Measurements from ENCODE around the gene ZCCHC9. TPM values are rescaled to one million over a fixed set of nuclear protein-coding genes. Genes with fewer than 3 reads are reported as not detected.
"Not testable (repeated sequence)": the region's sequence is repeated elsewhere in the genome, so short reads cannot be mapped to it uniquely, and the experiment has no call there.

Gene ZCCHC9, protein sequence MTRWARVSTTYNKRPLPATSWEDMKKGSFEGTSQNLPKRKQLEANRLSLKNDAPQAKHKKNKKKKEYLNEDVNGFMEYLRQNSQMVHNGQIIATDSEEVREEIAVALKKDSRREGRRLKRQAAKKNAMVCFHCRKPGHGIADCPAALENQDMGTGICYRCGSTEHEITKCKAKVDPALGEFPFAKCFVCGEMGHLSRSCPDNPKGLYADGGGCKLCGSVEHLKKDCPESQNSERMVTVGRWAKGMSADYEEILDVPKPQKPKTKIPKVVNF
- total RNA-seq (2014; rRNA removed; shearing (Covaris generic)): 34.1 and 39.6 TPM in 2 replicates

DNA sequence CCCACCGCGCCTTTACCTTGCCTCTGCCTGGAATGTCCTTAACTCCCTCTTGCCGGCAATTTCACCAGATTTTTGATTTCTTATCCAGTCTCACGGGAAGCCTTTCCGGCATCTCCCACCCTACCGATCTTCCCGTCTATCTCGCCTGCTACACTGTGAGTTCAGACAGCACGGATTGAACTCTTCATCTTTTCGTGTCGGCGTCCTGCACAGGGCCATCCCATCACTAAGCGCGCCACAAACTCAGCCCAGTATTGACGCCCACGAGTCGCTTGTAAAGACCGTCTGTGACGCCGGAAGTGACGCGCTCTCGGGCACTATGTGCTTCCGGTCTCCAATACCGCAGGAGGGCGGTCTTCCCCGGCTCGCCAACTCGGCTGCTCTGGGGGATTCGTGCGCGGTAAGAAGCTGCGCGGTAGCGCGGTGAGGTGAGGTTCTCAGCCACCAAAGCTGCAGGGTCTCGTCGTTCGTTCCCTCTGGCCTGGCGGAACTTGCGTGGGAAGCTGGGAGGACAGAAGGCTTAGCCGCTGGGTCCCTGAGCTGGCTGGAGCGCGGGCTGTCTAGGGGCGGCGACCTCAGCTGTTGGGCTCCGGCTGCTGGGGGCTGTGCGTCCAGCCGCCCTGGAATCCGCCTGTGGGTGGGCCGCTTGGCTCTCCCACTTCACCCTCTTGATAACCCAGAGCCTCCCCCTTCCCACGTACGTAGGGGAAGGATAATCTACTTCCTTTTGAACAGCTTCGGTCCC is at the start of gene ZCCHC9:
Gene ZCCHC9, plus strand, starts transcription at position 317 of the 745 bp plus-strand sequence. CDS start 3,171 bp downstream, outside the sequence.
- DNase-seq (ENCODE audit: low read depth): peak; percentile 92

DNA sequence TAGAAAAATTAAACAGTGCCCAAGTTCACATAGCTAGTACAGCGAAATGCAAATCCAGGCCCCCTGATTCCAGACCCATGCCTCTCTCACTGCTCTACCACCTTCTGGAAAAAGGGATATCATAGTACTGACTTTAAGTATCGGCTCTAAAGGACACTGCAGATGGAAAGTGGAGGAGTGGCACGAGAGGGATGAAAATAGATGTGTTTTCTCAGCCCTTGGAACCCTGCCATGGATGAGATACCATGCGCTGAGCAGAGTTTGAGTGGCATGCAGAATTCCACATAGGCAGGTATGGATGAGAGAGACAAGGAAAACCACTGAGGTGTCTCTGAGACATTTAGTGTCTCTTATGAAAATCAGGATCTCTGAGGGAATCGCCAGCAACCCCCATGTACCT is 49.5 kb upstream of the ZCCHC9 start:
- no peak for DNase-seq (ENCODE audit: low read depth)

DNA sequence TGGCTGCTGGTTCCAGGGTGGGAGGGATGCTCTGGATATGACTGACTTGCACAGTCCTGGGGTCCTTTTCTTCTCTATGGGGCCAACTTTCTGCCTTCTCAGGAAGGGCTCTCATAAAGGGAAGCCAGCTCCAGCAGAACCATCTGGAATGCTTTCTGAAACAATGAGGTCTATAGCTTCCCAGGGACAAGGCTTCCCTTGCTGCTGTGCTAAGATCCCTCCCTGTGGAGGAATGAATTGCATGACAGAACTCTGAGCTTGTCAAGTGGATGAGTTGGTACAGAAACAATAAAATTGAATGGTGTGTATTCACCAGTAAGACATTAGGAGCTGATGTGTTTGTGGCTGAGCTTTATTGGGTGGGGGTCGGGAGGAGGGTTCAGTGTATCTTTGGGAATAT is 48.5 kb upstream of the ZCCHC9 start:
- no peak for DNase-seq (ENCODE audit: low read depth)

DNA sequence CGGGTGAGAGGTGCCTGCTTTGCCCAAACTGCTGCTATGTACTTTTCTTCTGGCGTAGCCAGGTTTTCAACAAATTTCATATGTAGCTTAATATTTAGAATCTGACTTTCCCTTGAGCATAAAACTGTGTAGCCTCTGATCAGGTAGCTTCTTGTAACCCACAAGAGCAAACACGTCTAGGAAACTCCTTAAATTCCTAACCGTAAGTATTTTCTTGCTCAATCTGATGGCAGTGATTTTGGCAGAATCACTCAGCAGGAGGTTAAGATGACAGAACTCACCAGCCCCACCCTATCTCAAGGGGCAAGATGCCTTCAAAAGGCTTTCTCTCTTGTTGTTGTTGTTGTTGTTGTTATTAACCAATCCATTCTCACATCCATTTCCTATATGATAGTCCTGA is 47.5 kb upstream of the ZCCHC9 start:
- no peak for DNase-seq (ENCODE audit: low read depth)

DNA sequence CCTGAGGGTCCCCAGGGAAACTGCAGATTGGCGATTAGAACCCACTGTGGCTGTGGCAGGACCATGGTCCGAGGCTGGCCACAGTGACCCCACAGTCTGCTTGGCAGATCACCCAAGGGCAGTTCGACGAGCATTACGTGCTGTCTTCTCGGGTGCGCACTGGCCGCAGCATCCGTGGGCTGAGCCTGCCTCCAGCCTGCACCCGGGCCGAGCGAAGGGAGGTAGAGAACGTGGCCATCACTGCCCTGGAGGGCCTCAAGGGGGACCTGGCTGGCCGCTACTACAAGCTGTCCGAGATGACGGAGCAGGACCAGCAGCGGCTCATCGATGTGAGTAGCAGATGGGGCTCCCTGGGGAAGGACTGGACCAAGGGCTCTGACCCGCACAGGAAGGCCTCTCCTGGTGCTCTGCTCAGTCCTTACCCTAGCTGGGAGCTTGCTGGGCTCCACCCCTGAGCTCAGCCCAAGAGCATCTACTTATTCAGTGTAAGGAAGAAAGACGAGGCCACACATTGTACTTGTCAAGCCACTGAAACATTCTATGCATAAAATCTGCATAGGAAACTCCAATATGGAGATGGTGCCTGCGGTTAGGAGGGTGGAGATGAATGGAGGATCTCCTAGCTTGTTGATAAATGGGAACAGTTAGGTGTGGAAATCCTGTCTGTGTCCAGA is 46.4 kb upstream of the ZCCHC9 start:
- no peak for DNase-seq (ENCODE audit: low read depth)

DNA sequence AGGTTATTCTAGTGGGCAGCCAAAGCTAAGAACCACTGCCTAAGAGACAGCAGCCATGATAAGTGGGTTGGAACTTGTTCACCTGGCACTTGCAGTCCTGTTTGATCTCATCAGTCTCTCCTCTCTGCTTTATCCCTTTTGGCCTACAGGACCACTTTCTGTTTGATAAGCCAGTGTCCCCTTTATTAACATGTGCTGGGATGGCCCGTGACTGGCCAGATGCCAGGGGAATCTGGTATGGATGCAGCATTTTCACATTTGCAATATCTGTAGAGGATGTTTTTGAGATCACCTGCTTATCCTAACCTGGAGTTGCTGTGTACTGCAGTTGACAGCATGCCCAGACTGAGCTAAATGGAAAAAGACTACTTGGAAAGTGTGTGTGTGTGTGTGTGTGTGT is 44.6 kb upstream of the ZCCHC9 start:
- DNase-seq (ENCODE audit: low read depth): no peak

DNA sequence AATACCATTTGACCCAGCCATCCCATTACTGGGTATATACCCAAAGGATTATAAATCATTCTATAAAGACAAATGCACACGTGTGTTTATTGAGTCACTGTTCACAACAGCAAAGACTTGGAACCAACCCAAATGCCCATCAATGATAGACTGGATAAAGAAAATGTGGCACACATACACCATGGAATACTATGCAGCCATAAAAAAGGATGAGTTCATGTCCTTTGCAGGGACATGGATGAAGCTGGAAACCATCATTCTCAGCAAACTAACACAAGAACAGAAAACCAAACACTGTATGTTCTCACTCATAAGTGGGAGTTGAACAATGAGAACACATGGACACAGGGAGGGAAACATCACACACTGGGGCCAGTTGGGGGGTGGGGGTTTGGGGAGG is 38.6 kb upstream of the ZCCHC9 start:
- DNase-seq (ENCODE audit: low read depth): not testable (repeated sequence)

DNA sequence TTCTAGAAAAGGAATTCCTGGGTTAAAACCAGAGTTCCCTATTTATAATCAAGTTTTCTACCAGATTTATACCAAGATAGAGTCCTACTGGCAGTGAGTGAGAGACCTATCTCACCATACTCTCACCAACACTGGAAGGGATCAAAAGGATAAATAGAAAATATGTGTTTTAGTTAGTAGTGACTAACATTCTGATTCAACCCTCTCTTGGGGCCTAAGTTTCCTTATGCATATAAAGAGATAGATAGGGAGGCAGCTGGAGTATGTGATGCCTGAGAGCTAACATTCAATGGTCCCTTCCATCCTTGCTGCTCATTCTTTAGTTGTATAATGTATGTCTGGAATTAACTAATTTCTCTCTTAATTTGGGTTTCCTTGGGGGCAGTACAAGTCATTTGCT is 36.3 kb upstream of the ZCCHC9 start:
- no peak for DNase-seq (ENCODE audit: low read depth)

DNA sequence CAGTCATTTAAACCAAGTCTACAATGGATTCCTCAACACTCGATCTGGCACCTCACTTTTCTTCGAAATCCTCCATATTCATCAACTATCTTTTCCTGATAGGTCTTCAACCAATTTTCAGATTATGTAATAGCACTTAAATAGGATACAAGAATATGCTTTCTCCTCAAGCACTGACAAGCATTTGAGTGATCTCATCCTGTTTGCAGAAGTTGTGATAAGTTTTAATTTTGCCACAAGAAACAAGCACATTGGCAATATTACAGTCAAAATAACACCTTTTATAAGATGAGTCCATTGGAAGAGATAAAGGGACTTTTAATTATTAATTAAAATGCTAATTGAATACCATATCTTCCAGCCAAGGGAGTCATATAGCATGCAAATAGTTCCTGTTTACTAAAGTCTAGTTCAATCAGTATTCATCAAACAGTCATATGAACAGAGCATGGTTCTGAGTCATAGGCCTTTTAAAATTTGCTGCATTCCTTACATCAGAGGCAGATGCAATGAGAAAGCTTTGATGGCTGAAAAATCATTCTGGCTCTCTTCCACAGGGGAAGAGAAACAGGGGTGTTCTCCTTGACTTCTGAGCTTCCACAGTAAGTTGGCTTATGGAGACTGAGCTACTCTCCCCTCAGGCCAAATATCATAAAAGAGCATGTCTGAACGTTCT is 32.7 kb upstream of the ZCCHC9 start:
- DNase-seq (ENCODE audit: low read depth): peak; percentile 87

DNA sequence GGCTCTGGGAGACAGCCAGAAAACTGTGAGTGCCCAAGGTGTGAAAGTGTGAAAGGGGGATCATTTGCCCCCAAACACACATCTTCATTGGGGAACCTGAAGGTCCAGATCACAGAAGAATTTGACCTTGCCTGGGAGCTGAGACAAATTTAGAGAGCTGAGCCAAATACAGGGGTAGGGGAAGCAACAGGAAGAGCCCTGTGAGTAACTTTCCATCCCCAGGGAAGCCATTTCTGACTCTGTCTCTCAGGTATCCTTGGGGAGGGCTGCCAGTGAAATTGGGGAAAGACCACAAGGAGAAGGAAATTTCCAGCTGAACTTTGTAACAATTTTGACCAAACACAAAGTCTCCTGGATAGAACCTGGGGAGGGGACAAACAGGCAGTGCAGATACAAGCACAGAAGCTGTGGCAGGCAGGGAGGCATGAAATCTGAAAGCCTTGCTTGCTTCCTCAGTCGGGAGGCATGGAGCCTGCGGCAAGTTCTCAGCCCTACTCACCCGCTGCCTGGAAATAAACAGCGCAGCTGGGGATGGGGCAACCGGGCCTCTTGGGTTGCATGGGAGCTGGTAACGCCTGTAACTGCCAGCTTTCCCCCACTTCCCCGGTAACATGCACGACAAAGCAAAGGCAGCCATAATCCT is 31.5 kb upstream of the ZCCHC9 start:
- peak; percentile 40 for DNase-seq (ENCODE audit: low read depth)

DNA sequence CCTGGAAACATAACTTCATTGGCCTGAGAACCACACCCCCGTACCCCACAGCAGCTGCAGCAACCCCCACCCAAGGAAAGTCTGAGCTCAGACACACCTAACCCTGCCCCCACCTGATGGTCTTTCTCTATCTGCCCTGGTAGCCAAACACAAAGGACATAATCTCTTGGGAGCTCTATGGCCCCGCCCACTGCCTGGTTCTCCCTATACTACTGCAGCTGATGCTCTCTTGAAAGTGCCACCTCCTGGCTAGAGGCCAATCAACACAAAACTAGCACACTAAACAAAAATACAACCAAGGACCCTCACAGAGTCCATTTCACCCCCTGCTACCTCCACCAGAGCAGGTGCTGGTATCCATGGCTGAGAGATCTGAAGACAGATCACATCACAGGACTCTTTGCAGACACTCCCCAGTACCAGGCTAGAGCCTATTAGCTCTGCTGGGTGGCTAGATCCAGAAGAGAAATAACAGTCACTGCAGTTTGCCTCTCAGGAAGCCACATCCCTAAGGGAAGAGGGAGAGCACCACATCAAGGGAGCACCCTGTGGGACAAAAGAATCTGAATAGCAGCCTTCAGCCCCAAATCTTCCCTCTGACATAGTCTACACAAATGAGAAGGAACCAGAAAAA is 30.9 kb upstream of the ZCCHC9 start:
- DNase-seq (ENCODE audit: low read depth): not testable (repeated sequence)

DNA sequence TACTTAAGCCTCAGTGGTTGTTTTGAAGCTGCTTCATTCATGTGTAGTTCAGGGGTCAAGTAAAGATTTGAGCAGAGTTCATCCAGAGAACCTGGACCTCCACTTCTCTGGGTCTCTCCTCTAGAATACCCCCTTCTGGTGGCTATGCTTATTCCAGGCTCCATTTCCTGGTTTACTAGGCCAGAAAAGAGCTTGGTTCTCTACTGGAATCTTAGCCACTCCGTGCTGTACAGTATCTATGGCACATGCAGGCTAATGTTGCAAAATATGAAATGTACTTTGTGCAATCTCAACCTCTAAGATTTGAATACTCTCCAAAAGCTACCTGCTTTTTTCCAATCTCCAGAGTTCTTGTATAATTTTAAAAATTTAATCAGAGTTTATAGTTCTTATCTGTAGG is 17.4 kb upstream of the ZCCHC9 start:
- DNase-seq (ENCODE audit: low read depth): no peak

DNA sequence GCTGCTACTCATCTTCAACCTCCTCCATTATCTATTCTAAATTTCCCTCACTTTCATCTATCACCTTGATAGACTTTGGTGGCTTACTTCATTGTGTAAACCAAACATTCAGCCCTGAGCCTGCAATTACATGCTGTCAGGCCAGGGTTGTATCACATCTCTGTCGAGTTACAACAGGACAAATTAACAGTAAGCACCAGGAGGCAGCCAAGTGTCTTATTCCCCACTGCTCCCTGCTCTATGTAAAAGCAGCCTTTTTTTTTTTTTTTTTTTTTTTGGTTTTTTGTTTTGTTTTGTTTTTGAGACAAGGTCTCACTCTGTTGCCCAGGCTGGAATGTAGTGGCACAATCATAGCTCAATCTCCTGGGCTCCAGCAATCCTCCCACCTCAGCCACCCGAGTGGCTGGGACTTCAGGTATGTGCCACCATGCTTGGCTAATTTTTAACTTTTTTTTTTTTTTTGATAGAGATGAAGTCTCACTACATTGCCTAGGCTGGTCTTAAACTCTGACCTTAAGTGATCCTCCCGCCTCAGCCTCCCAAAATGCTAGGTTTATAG is 15.2 kb upstream of the ZCCHC9 start:
- no peak for DNase-seq (ENCODE audit: low read depth)

DNA sequence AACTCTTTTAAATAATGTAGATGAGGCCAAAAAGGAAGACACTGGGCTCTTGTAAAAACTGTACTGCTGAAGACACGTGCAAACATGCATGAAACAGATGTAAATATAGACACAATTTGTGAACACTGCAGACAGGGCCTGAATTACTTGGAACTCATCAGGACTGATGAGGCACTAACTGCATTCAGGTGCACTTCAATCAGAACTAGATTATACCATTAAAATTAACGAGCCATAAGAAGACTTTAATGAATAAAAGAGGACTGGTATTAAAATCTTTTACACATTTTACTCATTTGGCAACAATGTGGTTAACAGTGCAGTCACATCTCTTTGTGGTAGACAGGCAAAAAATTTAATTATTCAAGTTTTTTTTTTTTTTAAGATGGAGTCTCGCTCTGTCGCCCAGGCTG is 13.4 kb upstream of the ZCCHC9 start:
- DNase-seq (ENCODE audit: low read depth): no peak

DNA sequence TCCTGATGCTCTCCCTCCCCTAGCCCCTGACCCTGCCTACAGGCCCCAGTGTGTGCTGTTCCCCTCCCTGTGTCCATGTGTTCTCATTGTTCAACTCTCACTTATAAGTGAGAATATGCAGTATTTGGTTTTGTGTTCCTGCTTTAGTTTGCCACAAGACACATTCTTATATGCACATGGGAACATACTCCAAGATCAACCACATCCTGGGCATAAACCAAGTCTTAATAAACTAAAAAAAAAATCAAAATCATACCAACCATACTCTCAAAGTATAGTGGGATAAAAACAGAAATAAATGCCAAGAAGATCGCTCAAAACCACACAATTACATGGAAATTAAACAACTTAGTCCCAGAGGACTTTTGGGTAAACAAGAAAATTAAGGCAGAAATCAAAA is 11.2 kb upstream of the ZCCHC9 start:
- DNase-seq (ENCODE audit: low read depth): no peak

DNA sequence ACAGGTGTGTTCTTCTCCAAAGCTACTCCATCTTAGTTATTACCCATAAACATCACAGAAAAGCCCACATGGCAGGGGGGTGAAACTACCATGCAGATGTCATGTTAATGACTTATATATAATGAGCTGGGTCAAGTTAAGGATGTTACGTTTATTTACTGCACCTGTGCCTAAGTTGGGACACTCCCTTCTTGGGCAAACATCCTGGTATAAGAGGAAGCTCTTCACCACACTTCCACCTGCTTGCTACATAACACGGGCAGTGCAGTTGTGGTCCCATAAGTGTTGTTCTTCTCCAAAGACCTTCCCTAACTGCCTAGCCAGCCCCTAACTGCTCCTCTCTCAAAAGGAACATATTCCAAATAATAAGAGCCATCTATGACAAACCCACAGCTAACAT is 9.3 kb upstream of the ZCCHC9 start:
- no peak for DNase-seq (ENCODE audit: low read depth)

DNA sequence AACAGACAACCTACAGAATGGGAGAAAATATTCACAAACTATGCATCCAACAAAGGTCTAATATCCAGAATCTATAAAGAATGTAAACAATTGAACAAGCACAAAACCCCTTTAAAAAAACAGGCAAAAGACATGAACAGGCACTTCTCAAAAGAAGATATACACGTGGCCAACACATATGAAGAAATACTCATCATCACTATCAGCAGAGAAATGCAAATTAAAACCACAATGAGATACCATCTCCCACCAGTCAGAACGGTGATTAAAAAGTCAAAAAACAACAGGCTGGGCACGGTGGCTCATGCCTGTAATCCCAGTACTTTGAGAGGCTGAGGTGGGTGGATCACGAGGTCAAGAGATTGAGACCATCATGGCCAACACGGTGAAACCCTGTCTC is 7.4 kb upstream of the ZCCHC9 start:
- DNase-seq (ENCODE audit: low read depth): not testable (repeated sequence)

DNA sequence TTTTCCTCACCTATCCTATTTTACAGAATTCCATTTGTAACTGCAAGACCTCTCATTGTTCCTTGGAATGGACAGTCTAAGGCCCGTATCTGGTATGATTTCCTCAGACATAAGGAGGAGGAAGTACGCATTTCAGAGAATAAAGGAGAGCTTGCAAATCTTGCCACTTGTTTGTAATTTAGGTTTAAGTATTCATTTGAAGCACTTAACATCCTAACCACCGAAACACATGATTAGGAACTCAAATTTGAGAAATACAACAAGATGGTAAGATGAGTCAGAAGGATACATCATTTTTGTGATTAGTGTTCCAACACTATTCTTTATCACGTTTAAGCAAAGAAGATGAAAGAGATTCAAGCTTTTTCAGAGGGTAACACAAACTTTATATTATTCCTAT is 3.9 kb upstream of the ZCCHC9 start:
- no peak for DNase-seq (ENCODE audit: low read depth)

DNA sequence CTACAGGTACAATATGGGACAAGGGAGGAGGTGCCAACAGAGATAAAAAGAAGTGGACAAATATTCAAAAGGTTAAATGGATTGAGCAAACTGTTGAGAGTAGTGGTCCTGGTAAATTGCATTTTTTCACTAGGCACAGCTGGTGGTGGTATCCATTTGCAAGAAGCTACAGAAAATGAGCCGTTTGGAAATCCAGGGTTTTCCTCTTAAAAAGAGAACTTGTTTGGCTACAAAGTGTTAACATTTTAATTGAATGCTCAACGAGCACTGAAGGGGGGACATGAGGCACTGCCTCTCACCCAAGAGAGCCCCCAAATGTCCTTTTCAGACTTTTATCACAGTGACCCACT is 491 bp upstream of the ZCCHC9 start:
- DNase-seq (ENCODE audit: low read depth): no peak

DNA sequence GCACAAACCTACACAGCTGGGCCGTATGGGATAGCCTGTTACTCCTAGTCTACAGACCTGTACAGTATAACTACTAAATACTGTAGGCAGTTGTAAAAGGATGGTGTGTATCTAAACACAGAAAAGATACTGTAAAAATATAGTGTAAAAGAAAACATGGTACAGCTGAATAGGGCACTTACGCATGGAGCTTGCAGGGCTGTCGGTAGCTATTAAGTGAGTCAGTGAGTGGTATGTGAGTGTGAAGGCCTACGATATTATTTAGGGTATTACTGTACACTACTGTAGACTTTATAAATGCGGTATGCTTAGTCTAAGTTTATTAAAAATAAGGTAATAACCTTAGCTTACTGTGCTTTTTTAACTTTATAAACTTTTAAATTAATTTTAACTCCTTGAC is 1.2 kb downstream of the ZCCHC9 start:
- DNase-seq (ENCODE audit: low read depth): no peak

DNA sequence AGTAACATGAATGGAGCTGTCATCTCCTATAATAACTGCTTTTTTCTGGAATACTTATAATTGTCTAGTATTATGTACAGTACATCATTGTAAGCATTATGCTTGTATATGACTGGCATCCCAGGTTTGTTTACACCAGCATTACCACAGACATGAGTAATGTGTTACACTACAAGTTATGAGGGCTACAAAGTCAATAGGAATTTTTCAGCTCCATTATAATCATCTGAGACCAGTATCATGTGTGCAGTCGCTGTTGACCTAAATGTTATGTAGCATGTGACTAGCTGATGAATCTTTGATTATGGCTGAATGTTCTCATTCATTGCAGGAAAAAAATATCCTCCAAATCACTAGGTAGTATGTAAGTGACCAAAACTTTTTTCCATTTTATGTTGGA is 2.2 kb downstream of the ZCCHC9 start:
- peak; percentile 86 for DNase-seq (ENCODE audit: low read depth)
